K562 (cell line): ENCODE results near the gene RPL3. TPM values are rescaled to one million over a fixed set of nuclear protein-coding genes. Genes with fewer than 3 reads are reported as not detected.

Experiments
- ATAC-seq: fragments of 200-7000 bp; cut with Tn5 transposase; 3 replicates; pipeline ENCODE4 v1.9.1; 2020; ENCODE audit warnings: moderate library complexity
- BruUV-seq: library from RNA; stranded (reverse); fragments of 400-500 nt; replicated peaks from 2 replicates; lab custom pipeline; 2021; lab: Mats Ljungman, UMichigan
- CTCF ChIA-PET: fragments of 300-600 bp; formaldehyde crosslinking; extraction: SDS; loops from one replicate; lab custom pipeline; 2021; ENCODE audit warnings: low intra/inter-chr PET ratio; lab: Yijun Ruan, JAX
- POLR2A ChIA-PET: fragments of 300-600, 350-650 bp; sonication (Branson Sonifier 250); formaldehyde crosslinking; extraction: SDS; loops from one replicate; lab custom pipeline; 2021; ENCODE audit warnings: antibody characterized with exemption, inconsistent platforms; lab: Yijun Ruan, JAX
- DNase-seq, 4 experiments: peaks; one replicate each; pipeline versions ENCODE4 v3.0.0 to v3.0.0-alpha.2; 2011 to 2018; ENCODE audit warnings: low spot score in 3 of 4, mixed read lengths in 3 of 4; ENCODE audit errors: extremely low read depth in 1 of 4
- FAIRE-seq: peaks from 2 replicates; lab custom pipeline; 2011; peaks lifted over from hg19 to GRCh38; lab: Jason Lieb, UNC
- H2AFZ ChIP-seq: 2 replicates; pipeline ENCODE4 v1.6.0; 2011; ENCODE audit warnings: low read depth, low read length, control low read depth, inconsistent platforms
- H3K27ac ChIP-seq: fragments of 200-600 bp; 3 replicates; pipeline ENCODE4 v1.8.0; 2011; ENCODE audit warnings: low read depth, mild to moderate bottlenecking, control low read depth, inconsistent platforms, low read length, moderate library complexity, mixed read lengths; ENCODE audit errors: extremely low read depth
- H3K27me3 ChIP-seq, 2 experiments: fragments of 300-600 bp in 1 of 2; 2 replicates in 1 of 2; 3 replicates in 1 of 2; pipeline versions ENCODE4 v1.6.0 to v1.8.0; 2011; ENCODE audit warnings: inconsistent platforms in 2 of 2, low read length in 2 of 2, mild to moderate bottlenecking in 1 of 2, mixed read lengths in 1 of 2, moderate library complexity in 1 of 2; ENCODE audit not compliant: control insufficient read depth in 2 of 2, insufficient read depth in 2 of 2
- H3K36me3 ChIP-seq: fragments of 300-600 bp; 3 replicates; pipeline ENCODE4 v1.8.0; 2011; ENCODE audit warnings: mild to moderate bottlenecking, low read length, inconsistent platforms; ENCODE audit not compliant: control insufficient read depth, insufficient read depth
- H3K4me1 ChIP-seq, 2 experiments: fragments of 200-600 bp in 1 of 2; replicated peaks in 1 of 2; 2 replicates in 1 of 2; 3 replicates in 1 of 2; pipeline versions ENCODE4 v1.5.1 to v1.8.0; 2011; ENCODE audit warnings: inconsistent platforms in 2 of 2, low read length in 2 of 2, mild to moderate bottlenecking in 1 of 2, mixed read lengths in 1 of 2, moderate library complexity in 1 of 2; ENCODE audit not compliant: control insufficient read depth in 2 of 2, insufficient read depth in 2 of 2
- H3K4me2 ChIP-seq: 2 replicates; pipeline ENCODE4 v1.6.1; 2011; ENCODE audit warnings: low read length, control low read depth, inconsistent platforms, mixed read lengths; ENCODE audit not compliant: insufficient read depth
- H3K4me3 ChIP-seq: fragments of 200-600 bp; sonication (generic), shearing (Covaris generic); 2 replicates; pipeline ENCODE4 v1.5.1; 2016; ENCODE audit warnings: control low read depth, inconsistent platforms
- H3K79me2 ChIP-seq: fragments of 200-600 bp; 3 replicates; pipeline ENCODE4 v1.8.0; 2011; ENCODE audit warnings: low read length, inconsistent platforms; ENCODE audit not compliant: control insufficient read depth, insufficient read depth
- H3K9ac ChIP-seq, 2 experiments: 2 replicates each; pipeline versions ENCODE4 v1.6.0 to v1.6.1; 2011; ENCODE audit warnings: low read depth in 2 of 2, low read length in 2 of 2, control low read depth in 1 of 2, inconsistent platforms in 1 of 2, mild to moderate bottlenecking in 1 of 2, mixed read lengths in 1 of 2; ENCODE audit not compliant: insufficient read depth in 1 of 2
- H3K9me1 ChIP-seq: one replicate; pipeline ENCODE4 v1.6.0; 2011; ENCODE audit warnings: inconsistent platforms, mild to moderate bottlenecking, low read length, moderate library complexity; ENCODE audit not compliant: control insufficient read depth, insufficient read depth
- H3K9me3 ChIP-seq: replicated peaks from 2 replicates; pipeline ENCODE4 v1.5.1; 2011; ENCODE audit warnings: low read depth, low read length, inconsistent platforms; ENCODE audit not compliant: control insufficient read depth, insufficient read depth
- H4K20me1 ChIP-seq: replicated peaks from 2 replicates; pipeline ENCODE4 v1.6.1; 2011; ENCODE audit warnings: low read length, inconsistent platforms, mixed read lengths; ENCODE audit not compliant: control insufficient read depth, insufficient read depth
- CAMTA2 ChIP-seq: fragments of 250-450 bp; sonication (Bioruptor Pico); conservative IDR thresholded peaks from 2 replicates; pipeline ENCODE4 v1.5.1; 2022
- DEAF1 ChIP-seq: fragments of 450-650 bp; formaldehyde crosslinking; IDR thresholded peaks from 2 replicates; pipeline ENCODE4 v1.4.0; 2020; ENCODE audit warnings: mild to moderate bottlenecking, moderate library complexity
- ERF ChIP-seq: fragments of 450-650 bp; formaldehyde crosslinking; IDR thresholded peaks from 2 replicates; pipeline ENCODE4 v1.4.0; 2020; ENCODE audit warnings: mild to moderate bottlenecking, mixed read lengths
- NR3C1 ChIP-seq: sonication (generic); formaldehyde crosslinking; IDR thresholded peaks from 2 replicates; pipeline ENCODE4 v1.8.1; 2022; ENCODE audit warnings: missing genetic modification reagents
- POLR3A ChIP-seq: IDR thresholded peaks from 2 replicates; pipeline ENCODE4 v1.6.1; 2011; ENCODE audit warnings: borderline replicate concordance, mild to moderate bottlenecking, moderate library complexity; ENCODE audit not compliant: insufficient read length, insufficient read depth; ENCODE audit errors: extremely low read depth
- PTRF ChIP-seq: fragments of 450-650 bp; IDR thresholded peaks from 2 replicates; pipeline ENCODE4 v1.6.1; 2016; ENCODE audit warnings: mild to moderate bottlenecking, missing genetic modification characterization, missing compliant biosample characterization
- SMC3 ChIP-seq: conservative IDR thresholded peaks from 2 replicates; pipeline ENCODE4 v1.6.1; 2011; ENCODE audit warnings: low read depth, low read length, improper control_type of control experiment; ENCODE audit not compliant: insufficient read depth
- TAL1 ChIP-seq: fragments of 450-650 bp; IDR thresholded peaks from 2 replicates; pipeline ENCODE4 v1.6.1; 2016; ENCODE audit warnings: mild to moderate bottlenecking
- TCFL5 ChIP-seq: fragments of 250-450 bp; sonication (Bioruptor Pico); conservative IDR thresholded peaks from 2 replicates; pipeline ENCODE4 v1.6.1; 2021; ENCODE audit warnings: mild to moderate bottlenecking, moderate library complexity, matching md5 sums
- ZBTB12 ChIP-seq: fragments of 250-450 bp; sonication (Bioruptor Pico); IDR thresholded peaks from 2 replicates; pipeline ENCODE4 v1.4.0; 2020
- ZFP36 ChIP-seq: fragments of 150-350 bp; IDR thresholded peaks from 2 replicates; pipeline ENCODE4 v1.6.1; 2018; ENCODE audit warnings: low read length, low read depth; ENCODE audit not compliant: partially characterized antibody
- WGBS: fragments of 100-300 bp; shearing (Covaris generic); methylation state at CpG from one replicate; pipeline ENCODE4 v1.1.6; 2016; ENCODE audit warnings: low coverage, mixed read lengths; ENCODE audit not compliant: insufficient coverage; ENCODE audit errors: missing lambda C conversion rate; 5-methylcytosine and 5-hydroxymethylcytosine counted together
- in situ Hi-C: fragments of 300-500 bp; cut with MboI; formaldehyde crosslinking; loops from 4 replicates; pipeline ENCODE4 v1.15.0; 2018; ENCODE audit warnings: inconsistent platforms, mixed read lengths
- intact Hi-C: fragments of 100-400 bp; cut with micrococcal nuclease; formaldehyde crosslinking; loops from 2 replicates; pipeline ENCODE4 v1.14.2; 2022
- polyA plus RNA-seq, 8 experiments: library from polyadenylated mRNA; depleted of rRNA in 4 of 8; stranded (reverse) in 5 of 8; unstranded in 3 of 8; fragments of >200 nt; fragmentation: Nextera tagmentation in 2 of 8; fragmentation: Illumina TruSeq in 1 of 8; extraction: Ambion mirVana in 2 of 8; extraction: Trizol in 1 of 8; gene quantifications; 2 replicates each; pipeline versions ENCODE4 v1.2.1 to v1.2.3, GENCODE V29; 2011 to 2014; ENCODE audit warnings: inconsistent platforms in 1 of 8, missing spikeins in 1 of 8
- total RNA-seq, 7 experiments: library from RNA; depleted of rRNA in 6 of 7; stranded (reverse); fragments of >200 nt in 6 of 7; fragmentation: Illumina TruSeq in 2 of 7; extraction: Trizol in 2 of 7; gene quantifications; 2 replicates each; pipeline versions ENCODE4 v1.2.1 to v1.2.3, GENCODE V29; 2011 to 2021; ENCODE audit warnings: low replicate concordance in 1 of 7
- TF ChIP-seq, protein P1 (sequence below): sonication (generic); formaldehyde crosslinking; IDR thresholded peaks from 2 replicates; pipeline ENCODE4 v1.8.0; 2022; ENCODE audit warnings: mild to moderate bottlenecking, missing genetic modification reagents

The RPL3 gene
- total and polyA plus RNA-seq, 9 of the 15 experiments (the other 6 are each of a cell fraction or from before 2014, with no cell fraction given) = 1,624 to 4,066 (median 2,565) TPM

- CTCF ChIA-PET = no interaction called here
- no peak overlapping the region for H3K4me2 ChIP-seq
- no peak overlapping the region for H2AFZ ChIP-seq
- FAIRE-seq = no peak
- in situ Hi-C loops = no loop called here
- POLR2A ChIA-PET = interaction anchor here (0.6 to 1.0 kb wide), 3 partner anchors 13 to 531 kb away, joined by 3 to 4 read pairs (median 4); no protein-coding TSS in a partner anchor
- H3K9me1 ChIP-seq = no peaks in the 10 kb centered on the region
- no peaks in the 10 kb centered on the region for H3K79me2 ChIP-seq
- H3K4me1 ChIP-seq = peaks cover 18 to 30% of the 10 kb centered on the region in 2 experiments; a peak in 4 of 5 replicates
- no peak overlapping the region for H3K27ac ChIP-seq
- no peak overlapping the region for H3K4me3 ChIP-seq
- TF ChIP-seq NR3C1 = no peak
- no peak for TF ChIP-seq SMC3
- no peak for TF ChIP-seq DEAF1 (CRISPR knock-in tag)
- no TSS peak for BruUV-seq
- H3K36me3 ChIP-seq = no peaks in the 10 kb centered on the region
- peak overlapping the region in 1 of 2 experiments; percentile 52; a peak in 1 of 4 replicates for H3K9ac ChIP-seq
- no peaks in the 10 kb centered on the region for H4K20me1 ChIP-seq
- no peaks in the 10 kb centered on the region for H3K27me3 ChIP-seq
- DNase-seq = no peak
- WGBS = 49% methylated on average over 7 of the region's 9 CpGs
- intact Hi-C loops = no loop called here
- no peaks in the 10 kb centered on the region; the same call in 1 of the 2 replicates for H3K9me3 ChIP-seq
- no peak for ATAC-seq
Measured at GRCh38 chr22:39367035-39367434, 47.6 kb upstream of the RPL3 start.

DNA sequence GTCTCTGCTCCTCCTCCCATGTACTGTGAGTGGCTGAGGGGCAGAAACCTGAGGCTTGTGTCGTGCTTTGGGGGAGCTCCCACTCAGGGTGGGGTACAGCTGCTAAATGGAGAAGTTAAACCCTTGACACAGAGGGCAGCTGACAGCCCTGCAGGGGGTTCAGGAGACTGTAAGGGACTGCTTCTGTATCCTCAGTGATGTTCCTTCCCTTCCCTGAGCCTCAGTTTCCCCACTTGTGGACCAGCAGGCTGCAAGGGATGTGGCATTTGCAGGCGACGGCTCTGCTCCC lies 46.0 kb upstream of the RPL3 start:
- no peak for FAIRE-seq
- no TSS peak for BruUV-seq
- no peak overlapping the region for H2AFZ ChIP-seq
- no peaks in the 10 kb centered on the region for H3K9me1 ChIP-seq
- H3K4me3 ChIP-seq = no peak overlapping the region
- no peak overlapping the region for H3K27ac ChIP-seq
- H3K9me3 ChIP-seq = no peaks in the 10 kb centered on the region
- peaks cover 18 to 35% of the 10 kb centered on the region in 2 experiments; a peak in 4 of 5 replicates for H3K4me1 ChIP-seq
- no peaks in the 10 kb centered on the region for H3K79me2 ChIP-seq
- intact Hi-C loops = no loop called here
- no peaks in the 10 kb centered on the region for H3K36me3 ChIP-seq
- no peaks in the 10 kb centered on the region for H3K27me3 ChIP-seq
- no peak for ATAC-seq
- peak overlapping the region in 1 of 2 experiments; percentile 19; a peak in 1 of 4 replicates for H3K9ac ChIP-seq
- H4K20me1 ChIP-seq = no peaks in the 10 kb centered on the region
- WGBS = 79% methylated on average over 3 of the region's 3 CpGs
- ChIA-PET POLR2A (interaction anchor here (1.0 kb wide), 1 partner anchor 48 kb away, joined by 3 read pairs; no protein-coding TSS in a partner anchor), CTCF (interaction anchor here (0.6 kb wide), 1 partner anchor 16 kb away, joined by 3 read pairs; no protein-coding TSS in a partner anchor)
- DNase-seq = no peak
- H3K4me2 ChIP-seq = no peak overlapping the region
- in situ Hi-C loops = no loop called here
- TF ChIP-seq TCFL5 (CRISPR knock-in tag) (no peak), POLR3A (no peak), ZBTB12 (CRISPR knock-in tag) (no peak), ERF (no peak), PTRF (tag) (no peak), TAL1 (no peak), CAMTA2 (CRISPR knock-in tag) (no peak), ZFP36 (no peak)
- TF ChIP-seq, protein P1, sequence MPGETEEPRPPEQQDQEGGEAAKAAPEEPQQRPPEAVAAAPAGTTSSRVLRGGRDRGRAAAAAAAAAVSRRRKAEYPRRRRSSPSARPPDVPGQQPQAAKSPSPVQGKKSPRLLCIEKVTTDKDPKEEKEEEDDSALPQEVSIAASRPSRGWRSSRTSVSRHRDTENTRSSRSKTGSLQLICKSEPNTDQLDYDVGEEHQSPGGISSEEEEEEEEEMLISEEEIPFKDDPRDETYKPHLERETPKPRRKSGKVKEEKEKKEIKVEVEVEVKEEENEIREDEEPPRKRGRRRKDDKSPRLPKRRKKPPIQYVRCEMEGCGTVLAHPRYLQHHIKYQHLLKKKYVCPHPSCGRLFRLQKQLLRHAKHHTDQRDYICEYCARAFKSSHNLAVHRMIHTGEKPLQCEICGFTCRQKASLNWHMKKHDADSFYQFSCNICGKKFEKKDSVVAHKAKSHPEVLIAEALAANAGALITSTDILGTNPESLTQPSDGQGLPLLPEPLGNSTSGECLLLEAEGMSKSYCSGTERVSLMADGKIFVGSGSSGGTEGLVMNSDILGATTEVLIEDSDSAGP = no peak
